Raji (cell line): Measurements from ENCODE around the gene GPC6.

Experiments
- POLR2A ChIP-seq: IDR thresholded peaks from 2 replicates; pipeline ENCODE4 v1.6.1; 2011; ENCODE audit warnings: low read depth, low read length, control low read depth; ENCODE audit not compliant: insufficient read depth

GPC6 gene

DNA sequence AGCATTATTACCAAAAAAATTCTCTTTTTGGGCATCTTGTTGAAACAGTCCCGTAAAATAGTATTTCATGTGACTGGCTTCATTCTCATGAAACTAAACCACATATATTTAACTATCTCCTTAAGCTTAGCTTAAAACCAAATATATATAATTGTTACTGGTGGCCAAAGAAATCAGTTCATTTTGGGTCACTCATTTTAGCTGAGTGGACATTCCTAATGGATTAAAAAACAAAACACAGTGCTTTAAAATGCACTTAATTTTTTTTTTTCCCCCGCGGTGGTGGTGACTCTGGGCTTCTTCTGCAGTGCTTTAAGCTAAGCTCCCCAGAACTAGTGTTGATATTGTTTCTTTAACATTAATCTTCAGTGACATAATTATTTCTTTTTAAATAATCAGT is 540.1 kb downstream of the GPC6 start:
- no peak for TF ChIP-seq POLR2A

- no peak for TF ChIP-seq POLR2A
Observed at GRCh38 chr13:93767180-93767916, 540.7 kb downstream of the GPC6 start.

- no peak for TF ChIP-seq POLR2A
Observed at GRCh38 chr13:93767917-93768409, 541.4 kb downstream of the GPC6 start.

GRCh38 chr13:93769101-93769500 is 542.5 kb downstream of the GPC6 start:
- no peak for TF ChIP-seq POLR2A

GRCh38 chr13:93769607-93770006 is 543.0 kb downstream of the GPC6 start:
- TF ChIP-seq POLR2A, result no peak

- no peak for TF ChIP-seq POLR2A
Observed at GRCh38 chr13:93771227-93771626, 544.6 kb downstream of the GPC6 start.

- TF ChIP-seq POLR2A, result no peak
Observed at GRCh38 chr13:93771782-93772181, 545.2 kb downstream of the GPC6 start.

DNA sequence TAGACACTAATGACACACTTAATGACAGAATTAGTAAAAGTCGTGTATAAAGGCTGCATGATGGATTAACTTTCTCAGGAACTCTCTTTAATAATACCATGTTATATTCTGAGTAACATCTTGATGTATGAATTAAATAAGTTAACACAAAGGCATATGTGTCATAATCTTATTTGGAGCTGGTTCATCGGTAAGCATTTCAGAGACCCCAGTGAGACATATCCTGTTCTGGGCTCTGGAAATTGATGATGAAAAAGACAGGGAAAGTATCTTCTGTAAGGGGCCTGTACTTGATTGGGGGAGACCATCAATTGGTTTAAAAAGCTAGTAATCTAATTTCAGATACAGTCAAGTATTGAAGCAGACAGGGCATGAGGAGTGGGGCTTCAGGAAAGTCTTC is 547.9 kb downstream of the GPC6 start:
- TF ChIP-seq POLR2A, result no peak

DNA sequence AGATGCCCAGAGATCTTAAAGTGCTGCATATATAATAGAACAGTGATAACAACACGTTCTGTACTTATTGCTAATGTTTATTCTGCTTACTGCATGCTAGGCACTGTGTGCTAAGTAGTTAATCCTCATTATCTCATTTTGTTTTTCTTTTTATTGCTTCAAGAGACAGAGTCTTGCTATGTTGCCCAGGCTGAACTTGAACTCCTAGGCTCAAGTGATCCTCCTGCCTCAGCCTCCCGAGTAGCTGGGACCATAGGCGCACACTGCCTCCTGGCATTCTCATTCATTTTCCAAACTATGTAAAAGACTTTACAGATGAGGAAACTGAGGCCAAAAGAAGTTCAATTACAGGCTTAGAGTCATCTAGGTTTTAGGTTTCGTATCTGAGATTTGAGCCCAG is 548.4 kb downstream of the GPC6 start:
- no peak for TF ChIP-seq POLR2A

DNA sequence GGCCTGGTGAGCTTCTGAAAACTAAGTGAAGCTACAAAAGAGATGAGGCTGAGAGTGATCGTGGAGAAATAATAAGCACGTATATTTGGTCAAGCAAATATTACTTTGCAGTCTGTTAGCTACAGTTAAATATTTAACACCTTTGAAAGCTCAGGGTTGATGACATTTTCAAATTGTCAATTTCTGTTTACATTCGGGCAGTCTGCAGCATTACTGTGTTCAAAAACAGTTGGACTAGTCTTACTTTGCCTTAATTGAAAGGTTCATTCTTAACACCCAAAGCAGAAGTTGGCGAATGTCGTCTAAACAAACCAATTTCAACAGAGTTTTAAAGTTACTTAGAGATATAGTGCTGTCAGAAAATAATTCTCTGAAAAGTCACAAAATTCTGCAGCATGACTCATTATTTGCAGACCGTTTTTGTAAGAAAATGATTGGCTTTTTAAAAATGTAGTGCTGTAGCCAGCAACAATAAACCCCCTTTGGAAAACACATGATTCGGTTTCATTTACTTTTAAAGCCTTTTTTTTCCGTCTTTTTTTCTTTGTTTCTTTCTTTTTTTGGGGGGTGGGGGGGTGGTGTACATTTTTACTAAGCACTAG is 549.0 kb downstream of the GPC6 start:
- TF ChIP-seq POLR2A, result no peak

GRCh38 chr13:93776936-93777335 is 550.3 kb downstream of the GPC6 start:
- TF ChIP-seq POLR2A, result no peak

DNA sequence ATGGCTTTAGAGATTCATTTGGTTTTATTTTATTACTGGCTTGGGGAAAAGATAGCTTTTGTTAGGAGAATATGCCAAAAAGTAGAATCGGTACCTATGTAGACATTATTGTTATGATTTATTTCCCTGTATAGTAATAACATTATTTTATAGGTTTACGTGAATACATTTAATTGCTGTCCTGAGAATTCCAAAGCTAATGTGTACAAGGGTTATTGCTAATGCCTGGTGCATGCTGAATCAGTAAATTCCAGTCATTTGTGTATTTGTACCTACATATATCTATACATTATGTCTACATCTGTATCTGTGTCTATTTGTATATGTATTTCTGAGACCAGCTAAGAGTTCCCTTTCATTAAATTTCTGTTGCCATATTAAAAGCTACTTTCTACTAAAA is 550.9 kb downstream of the GPC6 start:
- TF ChIP-seq POLR2A, result no peak

DNA sequence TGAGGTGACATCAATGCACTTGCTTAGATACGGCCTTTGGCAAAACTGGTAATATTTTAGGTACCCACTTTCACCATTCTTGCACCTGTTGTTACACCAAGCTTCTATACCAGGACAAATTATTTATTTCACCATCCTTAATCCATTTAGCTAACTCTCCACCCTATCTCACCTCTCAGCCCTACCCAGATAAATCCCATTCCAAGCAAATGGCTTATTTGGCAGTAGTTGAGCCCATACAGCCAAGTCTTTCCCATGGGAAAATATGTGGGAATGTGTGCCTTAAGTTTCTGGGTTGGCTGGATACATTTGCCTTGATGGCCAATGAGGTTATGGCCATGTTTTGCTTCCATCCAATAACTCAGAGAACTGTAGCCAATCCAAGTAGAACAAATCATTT is 551.9 kb downstream of the GPC6 start:
- TF ChIP-seq POLR2A, result no peak

GRCh38 chr13:93784191-93784590 is 557.6 kb downstream of the GPC6 start:
- no peak for TF ChIP-seq POLR2A

DNA sequence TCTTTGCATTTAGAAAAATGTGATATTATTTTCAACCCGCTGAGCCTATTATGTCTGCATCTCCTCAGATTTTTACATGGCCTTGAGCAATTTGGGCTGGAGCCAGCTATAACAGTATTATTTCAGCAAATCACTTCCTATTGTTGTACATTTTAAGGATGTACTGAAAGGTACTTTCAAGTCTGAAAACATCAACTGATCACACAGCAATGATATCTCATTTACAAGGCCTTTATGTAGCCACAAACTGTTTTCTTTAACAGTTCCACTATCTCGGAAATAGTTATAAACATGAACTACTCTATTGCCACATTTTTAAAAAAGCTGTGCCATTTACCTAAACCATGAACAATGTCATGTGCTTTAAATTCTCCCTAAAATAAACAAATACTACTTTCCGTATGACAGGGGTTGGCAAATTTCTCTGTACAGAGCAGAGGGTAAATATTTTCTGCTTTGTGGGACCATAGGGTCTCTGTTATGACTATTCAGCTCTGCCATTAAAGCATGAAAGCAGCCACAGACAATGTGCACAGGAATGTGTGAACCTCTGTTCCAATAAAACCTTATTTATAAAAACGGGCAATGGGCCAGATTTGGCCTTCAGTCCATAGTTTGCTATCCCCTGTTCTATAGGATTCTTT is 560.4 kb downstream of the GPC6 start:
- TF ChIP-seq POLR2A, result no peak

DNA sequence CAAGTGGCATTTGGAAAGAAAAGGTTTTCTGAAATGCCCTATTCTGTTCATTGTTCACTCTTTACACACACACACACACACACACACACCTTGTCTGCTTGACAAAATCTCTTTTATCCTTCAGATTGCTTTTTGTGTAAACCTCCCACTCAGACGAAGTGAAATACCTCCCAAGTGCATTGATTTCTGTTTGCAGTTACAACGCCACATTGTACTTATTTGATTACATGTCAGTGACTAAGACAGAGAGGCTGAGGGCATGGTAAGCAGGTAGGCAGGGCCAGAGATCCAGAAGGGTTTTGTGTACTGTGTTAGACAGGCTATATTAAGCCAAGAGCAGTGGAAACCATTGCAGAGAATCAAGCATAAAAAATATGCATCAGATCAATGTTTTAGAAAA is 561.8 kb downstream of the GPC6 start:
- no peak for TF ChIP-seq POLR2A
